ENCODE results near the gene WDR88. TPM values are rescaled to one million over a fixed set of nuclear protein-coding genes. Genes with fewer than 3 reads are reported as not detected.
"Not testable (repeated sequence)": the region's sequence is repeated elsewhere in the genome, so short reads cannot be mapped to it uniquely, and the experiment has no call there.

Gene WDR88
- total RNA-seq, 4 donors from 2014 or later: not detected

DNA sequence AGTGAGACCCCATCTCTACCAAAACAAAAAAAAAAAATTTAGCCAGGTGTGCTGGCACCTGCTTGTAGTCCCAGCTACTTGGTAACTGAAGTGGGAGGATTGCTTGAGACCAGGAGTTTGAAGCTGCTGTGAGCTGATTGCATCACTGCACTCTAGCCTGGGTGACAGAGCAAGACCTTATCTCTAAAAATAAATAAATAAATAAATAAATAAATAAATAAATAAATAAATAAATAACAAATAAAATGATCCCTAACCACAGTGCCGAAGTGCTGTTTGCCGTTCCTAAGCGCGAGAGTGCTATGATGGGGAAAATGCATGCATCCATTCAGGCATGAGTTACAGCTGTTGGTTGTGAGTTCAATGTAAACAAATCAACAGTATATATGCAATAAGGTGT is 27.2 kb downstream of the WDR88 start:
- intact Hi-C loops (cut with DNase I; ENCODE audit: low total_unique reads) (no loop called here), in situ Hi-C loops (cut with MboI; ENCODE audit: low sequenced_read_pairs in 4 of 4) (no loop called here)
- TF ChIP-seq, protein P1, sequence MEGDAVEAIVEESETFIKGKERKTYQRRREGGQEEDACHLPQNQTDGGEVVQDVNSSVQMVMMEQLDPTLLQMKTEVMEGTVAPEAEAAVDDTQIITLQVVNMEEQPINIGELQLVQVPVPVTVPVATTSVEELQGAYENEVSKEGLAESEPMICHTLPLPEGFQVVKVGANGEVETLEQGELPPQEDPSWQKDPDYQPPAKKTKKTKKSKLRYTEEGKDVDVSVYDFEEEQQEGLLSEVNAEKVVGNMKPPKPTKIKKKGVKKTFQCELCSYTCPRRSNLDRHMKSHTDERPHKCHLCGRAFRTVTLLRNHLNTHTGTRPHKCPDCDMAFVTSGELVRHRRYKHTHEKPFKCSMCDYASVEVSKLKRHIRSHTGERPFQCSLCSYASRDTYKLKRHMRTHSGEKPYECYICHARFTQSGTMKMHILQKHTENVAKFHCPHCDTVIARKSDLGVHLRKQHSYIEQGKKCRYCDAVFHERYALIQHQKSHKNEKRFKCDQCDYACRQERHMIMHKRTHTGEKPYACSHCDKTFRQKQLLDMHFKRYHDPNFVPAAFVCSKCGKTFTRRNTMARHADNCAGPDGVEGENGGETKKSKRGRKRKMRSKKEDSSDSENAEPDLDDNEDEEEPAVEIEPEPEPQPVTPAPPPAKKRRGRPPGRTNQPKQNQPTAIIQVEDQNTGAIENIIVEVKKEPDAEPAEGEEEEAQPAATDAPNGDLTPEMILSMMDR (IDR thresholded peaks at IDR 0.05 in 4 of 5, conservative IDR thresholded peaks at IDR 0.05 in 1 of 5): no peak
- no peak for TF ChIP-seq POLR2A (IDR thresholded peaks at IDR 0.05)
- H3K36me3 ChIP-seq: no peaks in the 10 kb centered on the region
- ATAC-seq: no peak
- DNase-seq: no peak
- H3K4me1 ChIP-seq: no peaks in the 10 kb centered on the region
- H3K4me3 ChIP-seq: no peak overlapping the region
- no peaks in the 10 kb centered on the region for H3K9me3 ChIP-seq
- no peak overlapping the region for H3K27ac ChIP-seq
- no peaks in the 10 kb centered on the region for H3K27me3 ChIP-seq

DNA sequence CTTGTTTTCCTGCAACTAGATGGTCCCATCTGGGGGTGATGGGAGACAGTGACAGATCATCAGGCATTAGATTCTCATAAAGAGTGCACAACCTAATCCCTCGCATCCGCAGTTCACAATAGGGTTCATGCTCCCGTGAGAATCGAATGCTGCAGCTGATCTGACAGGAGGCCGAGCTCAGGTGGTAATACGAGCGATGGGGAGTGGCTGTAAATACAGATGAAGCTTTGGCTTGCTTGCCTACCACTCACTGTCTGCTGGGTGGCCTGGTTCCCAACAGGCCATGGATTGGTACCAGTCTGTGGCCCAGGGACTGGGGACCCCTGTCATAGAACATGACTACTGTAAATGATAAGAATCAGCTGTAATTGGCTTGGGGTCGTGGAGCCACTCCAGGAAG is 28.0 kb downstream of the WDR88 start:
- H3K27me3 ChIP-seq: no peaks in the 10 kb centered on the region
- H3K9me3 ChIP-seq: no peaks in the 10 kb centered on the region
- H3K36me3 ChIP-seq: no peaks in the 10 kb centered on the region
- no peak for DNase-seq
- no peak overlapping the region for H3K27ac ChIP-seq
- H3K4me3 ChIP-seq: no peak overlapping the region
- intact Hi-C loops (cut with DNase I; ENCODE audit: low total_unique reads) (no loop called here), in situ Hi-C loops (cut with MboI; ENCODE audit: low sequenced_read_pairs in 4 of 4) (no loop called here)
- ATAC-seq: no peak
- no peaks in the 10 kb centered on the region for H3K4me1 ChIP-seq
- no peak for TF ChIP-seq POLR2A (IDR thresholded peaks at IDR 0.05)
- TF ChIP-seq, protein P1 (IDR thresholded peaks at IDR 0.05 in 4 of 5, conservative IDR thresholded peaks at IDR 0.05 in 1 of 5): no peak

DNA sequence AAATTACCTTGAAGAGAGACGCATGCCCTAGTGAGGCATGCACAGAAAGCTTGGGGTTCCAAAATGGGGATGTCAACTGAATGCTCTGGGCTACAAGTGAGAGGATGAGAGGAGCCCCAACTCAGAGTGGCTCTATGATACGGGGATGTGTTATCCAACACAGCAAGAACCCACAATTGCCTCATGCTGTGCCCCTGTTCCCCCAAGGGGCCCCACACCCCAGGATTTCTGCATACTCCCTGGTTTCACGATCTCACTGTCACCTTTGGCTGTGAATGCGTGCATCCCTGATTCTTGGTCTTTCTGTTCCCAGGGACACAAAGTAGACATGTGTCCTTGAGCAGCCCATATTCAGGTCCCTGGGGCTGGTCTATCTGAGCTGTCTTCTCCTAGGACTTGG is 29.3 kb downstream of the WDR88 start:
- no peak overlapping the region for H3K27ac ChIP-seq
- TF ChIP-seq, protein P1 (IDR thresholded peaks at IDR 0.05 in 4 of 5, conservative IDR thresholded peaks at IDR 0.05 in 1 of 5): no peak
- TF ChIP-seq POLR2A (IDR thresholded peaks at IDR 0.05): no peak
- no peak for ATAC-seq
- H3K27me3 ChIP-seq: no peaks in the 10 kb centered on the region
- in situ Hi-C loops (cut with MboI; ENCODE audit: low sequenced_read_pairs in 4 of 4): no loop called here
- H3K36me3 ChIP-seq: no peaks in the 10 kb centered on the region
- H3K4me3 ChIP-seq: no peak overlapping the region
- DNase-seq: no peak
- no peaks in the 10 kb centered on the region for H3K4me1 ChIP-seq
- intact Hi-C loops (cut with DNase I; ENCODE audit: low total_unique reads): no loop called here
- H3K9me3 ChIP-seq: no peaks in the 10 kb centered on the region

DNA sequence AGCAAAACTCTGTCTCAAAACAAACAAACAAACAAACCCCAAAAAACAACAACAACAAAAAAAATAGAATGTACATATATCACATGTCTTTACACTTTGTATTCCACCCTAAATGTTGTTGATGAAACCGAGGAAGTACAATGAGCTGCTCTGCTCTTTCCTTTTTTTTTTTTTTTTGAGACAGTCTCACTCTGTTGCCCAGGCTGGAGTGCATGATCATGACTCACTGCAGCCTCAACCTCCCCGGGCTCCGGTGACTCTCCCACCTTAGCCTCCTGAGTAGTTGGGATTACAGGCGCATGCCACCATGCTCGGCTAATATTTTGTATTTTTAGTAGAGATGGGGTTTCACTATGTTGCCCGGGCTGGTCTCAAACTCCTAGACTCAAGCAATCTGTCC is 31.6 kb downstream of the WDR88 start:
- TF ChIP-seq, protein P1 (IDR thresholded peaks at IDR 0.05 in 4 of 5, conservative IDR thresholded peaks at IDR 0.05 in 1 of 5): no peak
- TF ChIP-seq POLR2A (IDR thresholded peaks at IDR 0.05): no peak
- Histone ChIP-seq H3K27ac (no peak overlapping the region), H3K36me3 (no peaks in the 10 kb centered on the region), H3K4me3 (no peak overlapping the region), H3K9me3 (no peaks in the 10 kb centered on the region), H3K4me1 (no peaks in the 10 kb centered on the region), H3K27me3 (no peaks in the 10 kb centered on the region)
- intact Hi-C loops (cut with DNase I; ENCODE audit: low total_unique reads) (no loop called here), in situ Hi-C loops (cut with MboI; ENCODE audit: low sequenced_read_pairs in 4 of 4) (no loop called here)
- no peak for ATAC-seq
- no peak for DNase-seq

DNA sequence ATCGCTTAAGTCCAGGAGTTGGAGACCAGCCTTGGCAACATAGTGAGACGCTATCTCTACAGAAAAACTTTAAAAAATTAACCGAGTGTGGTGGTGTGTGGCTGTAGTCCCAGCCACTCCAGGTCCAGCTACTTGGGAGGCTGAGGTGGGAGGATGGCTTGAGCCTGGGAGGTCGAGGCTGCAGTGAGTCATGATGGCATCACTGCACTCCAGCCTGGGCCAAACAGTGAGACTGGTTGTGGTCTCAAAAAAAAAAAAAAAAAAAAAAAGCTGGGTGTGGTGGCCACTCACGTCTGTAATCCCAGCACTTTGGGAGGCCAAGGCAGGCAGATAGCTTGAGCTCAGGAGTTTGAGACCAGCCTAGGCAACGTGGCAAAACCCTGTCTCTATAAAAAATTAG is 34.1 kb downstream of the WDR88 start:
- in situ Hi-C loops (cut with MboI; ENCODE audit: low sequenced_read_pairs in 4 of 4); H3K27me3 ChIP-seq: not testable (repeated sequence)

More for the DNA sequence above, 34.1 kb downstream of the WDR88 start:
- intact Hi-C loops (cut with DNase I; ENCODE audit: low total_unique reads); H3K4me1 ChIP-seq; H3K27ac ChIP-seq; DNase-seq; H3K4me3 ChIP-seq; H3K36me3 ChIP-seq; ATAC-seq; H3K9me3 ChIP-seq: not testable (repeated sequence)

Data from gastrocnemius medialis (tissue), 4 donors.